B cell (primary cell): Measurements from ENCODE around the gene TRPC4AP. TPM values are rescaled to one million over a fixed set of nuclear protein-coding genes. Genes with fewer than 3 reads are reported as not detected.

Source experiments
- ATAC-seq: fragments of 200-7000 bp; cut with Tn5 transposase; one replicate; pipeline ENCODE4 v1.10.0; 2021; ENCODE audit warnings: low read depth, mild to moderate bottlenecking, moderate number of reproducible peaks, moderate library complexity
- CTCF ChIA-PET: fragments of 350-600 bp; sonication (Branson Sonifier 250); formaldehyde crosslinking; loops from one replicate; lab custom pipeline; 2021; ENCODE audit warnings: antibody characterized with exemption, inconsistent platforms; lab: Charles Lee
- POLR2A ChIA-PET: fragments of 350-600 bp; sonication (Branson Sonifier 250); formaldehyde crosslinking; loops from one replicate; lab custom pipeline; 2021; ENCODE audit warnings: antibody characterized with exemption; lab: Charles Lee
- DNase-seq: peaks from one replicate; pipeline ENCODE4 v3.0.0; 2013
- H2AFZ ChIP-seq: 2 replicates; pipeline ENCODE4 v1.6.1; 2012; ENCODE audit warnings: mild to moderate bottlenecking, low read depth, low read length; ENCODE audit not compliant: insufficient read depth, poor library complexity, severe bottlenecking
- H3K27ac ChIP-seq, 2 donors: 1 replicate in 1 of 2; 2 replicates in 1 of 2; pipeline ENCODE4 v1.5.1; 2012 to 2013; ENCODE audit warnings: low read length in 2 of 2, mild to moderate bottlenecking in 2 of 2, moderate library complexity in 1 of 2
- H3K27me3 ChIP-seq, 4 experiments: fragments of 200-600 bp in 1 of 4; sonication (generic) in 1 of 4; replicated peaks in 1 of 4; 1 replicate in 2 of 4; 2 replicates in 2 of 4; pipeline versions ENCODE4 v1.6.1 to v1.7.0; 2013 to 2016; ENCODE audit warnings: low read length in 3 of 4, mild to moderate bottlenecking in 2 of 4, mixed read lengths in 1 of 4, moderate library complexity in 1 of 4; ENCODE audit not compliant: insufficient read depth in 4 of 4, control insufficient read depth in 3 of 4; ENCODE audit errors: control extremely low read depth in 1 of 4
- H3K36me3 ChIP-seq, 2 experiments: replicated peaks in 1 of 2; 1 replicate in 1 of 2; 2 replicates in 1 of 2; pipeline versions ENCODE4 v1.6.1 to v1.7.1; 2013; ENCODE audit warnings: low read length in 1 of 2; ENCODE audit not compliant: insufficient read depth in 2 of 2, control insufficient read depth in 1 of 2; ENCODE audit errors: control extremely low read depth in 1 of 2, extremely low read depth in 1 of 2
- H3K4me1 ChIP-seq, 2 donors: fragments of 200-600 bp in 1 of 2; sonication (generic) in 1 of 2; 1 replicate in 1 of 2; 2 replicates in 1 of 2; pipeline versions ENCODE4 v1.5.1 to v1.6.1; 2013 to 2017; ENCODE audit warnings: low read length in 2 of 2; ENCODE audit not compliant: control insufficient read depth in 2 of 2, insufficient read depth in 2 of 2
- H3K4me2 ChIP-seq: replicated peaks from 2 replicates; pipeline ENCODE3; 2012; ENCODE audit warnings: mild to moderate bottlenecking, low read depth, low read length; ENCODE audit not compliant: poor library complexity, severe bottlenecking
- H3K4me3 ChIP-seq, 5 experiments: fragments of 200-600 bp in 1 of 5; sonication (generic) in 1 of 5; 1 replicate in 3 of 5; 2 replicates in 2 of 5; pipeline versions ENCODE4 v1.5.1 to v1.7.0; 2011 to 2016; ENCODE audit warnings: low read length in 4 of 5, mild to moderate bottlenecking in 4 of 5, low read depth in 2 of 5, control low read depth in 1 of 5, moderate library complexity in 1 of 5; ENCODE audit not compliant: insufficient read depth in 1 of 5; ENCODE audit errors: control extremely low read depth in 1 of 5, extremely low read depth in 1 of 5
- H3K79me2 ChIP-seq: fragments of 200-600 bp; sonication (generic); one replicate; pipeline ENCODE4 v1.6.0; 2016; ENCODE audit warnings: low read length; ENCODE audit not compliant: control insufficient read depth, insufficient read depth
- H3K9ac ChIP-seq: fragments of 200-600 bp; sonication (generic); 2 replicates; pipeline ENCODE4 v1.6.1; 2017; ENCODE audit warnings: mild to moderate bottlenecking, low read length, moderate library complexity
- H3K9me3 ChIP-seq, 3 donors: one replicate each; pipeline versions ENCODE4 v1.6.1 to v1.7.1; 2013; ENCODE audit warnings: low read length in 2 of 3; ENCODE audit not compliant: control insufficient read depth in 2 of 3, insufficient read depth in 1 of 3; ENCODE audit errors: control extremely low read depth in 1 of 3
- H4K20me1 ChIP-seq: 2 replicates; pipeline ENCODE4 v1.6.0; 2012; ENCODE audit warnings: mild to moderate bottlenecking, low read length; ENCODE audit not compliant: insufficient read depth, control insufficient read depth, poor library complexity, severe bottlenecking
- H3K27ac Mint-ChIP-seq: one replicate; pipeline ENCODE4 v1.8.0; 2021; ENCODE audit warnings: mixed read lengths
- H3K27me3 Mint-ChIP-seq: one replicate; pipeline ENCODE4 v1.8.0; 2021; ENCODE audit warnings: mixed read lengths
- H3K4me1 Mint-ChIP-seq: one replicate; pipeline ENCODE4 v1.8.0; 2021; ENCODE audit warnings: mixed read lengths
- H3K4me3 Mint-ChIP-seq: one replicate; pipeline ENCODE4 v1.8.0; 2021; ENCODE audit warnings: mixed read lengths
- H3K9me3 Mint-ChIP-seq: one replicate; pipeline ENCODE4 v1.8.0; 2022; ENCODE audit warnings: mixed read lengths; ENCODE audit not compliant: insufficient read depth
- EZH2 ChIP-seq: IDR thresholded peaks from 2 replicates; pipeline ENCODE4 v1.6.1; 2012; ENCODE audit warnings: borderline replicate concordance, low read depth, mild to moderate bottlenecking, moderate library complexity, low read length; ENCODE audit not compliant: insufficient read depth, poor library complexity, severe bottlenecking
- WGBS: methylation state at CpG from one replicate; pipeline ENCODE4 v1.1.5; 2013; ENCODE audit warnings: missing lambda C conversion rate; ENCODE audit not compliant: insufficient coverage; 5-methylcytosine and 5-hydroxymethylcytosine counted together
- intact Hi-C: fragments of 100-400 bp; cut with micrococcal nuclease; formaldehyde crosslinking; loops from one replicate; pipeline ENCODE4 v1.10.0; 2022
- polyA plus RNA-seq: library from polyadenylated mRNA; depleted of rRNA; stranded (reverse); fragments of >200 nt; gene quantifications from 2 replicates; pipeline ENCODE4 v1.2.3, GENCODE V29; 2012
- total RNA-seq, 2 donors: library from RNA; stranded (reverse); fragments of 120-200 nt in 1 of 2; gene quantifications; 1 replicate in 1 of 2; 2 replicates in 1 of 2; pipeline versions ENCODE4 v1.2.3 to v1.2.4, GENCODE V29; 2013 to 2022
- TF ChIP-seq, protein P1 (sequence below): fragments of 200-600 bp; IDR thresholded peaks from one replicate; pipeline ENCODE4 v1.8.0; 2022; ENCODE audit warnings: antibody characterized with exemption, mild to moderate bottlenecking

The TRPC4AP gene
- total and polyA plus RNA-seq, 2 donors (not counting 1 experiment from before 2014, with no cell fraction given) = 62.5 to 73.2 TPM

DNA sequence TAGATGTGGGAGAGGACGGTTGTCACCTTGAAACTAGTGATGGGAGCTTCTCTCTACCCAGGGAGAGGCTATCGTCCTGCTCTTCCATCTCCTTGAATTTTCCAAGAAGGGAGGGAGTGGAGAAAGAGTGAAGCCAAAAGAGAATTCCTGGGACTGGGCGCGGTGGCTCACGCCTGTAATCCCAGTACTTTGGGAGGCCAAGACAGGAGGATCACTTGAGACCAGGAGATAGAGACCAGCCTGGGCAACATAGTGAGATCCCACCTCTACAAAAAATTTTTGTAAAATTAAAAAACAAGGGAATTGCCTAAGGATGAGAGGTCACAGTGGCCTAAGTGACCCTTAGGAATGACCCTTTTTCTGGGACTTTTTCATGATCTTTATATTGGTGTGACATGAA lies 128.1 kb downstream of the TRPC4AP start:
- H3K9me3 Mint-ChIP-seq = no peaks in the 10 kb centered on the region
- H3K9me3 ChIP-seq = no peaks in the 10 kb centered on the region
- no peak overlapping the region for H3K4me3 ChIP-seq
- no peak overlapping the region for H3K9ac ChIP-seq
- H3K36me3 ChIP-seq = no peaks in the 10 kb centered on the region
- TF ChIP-seq EZH2 = no peak
- TF ChIP-seq, protein P1, sequence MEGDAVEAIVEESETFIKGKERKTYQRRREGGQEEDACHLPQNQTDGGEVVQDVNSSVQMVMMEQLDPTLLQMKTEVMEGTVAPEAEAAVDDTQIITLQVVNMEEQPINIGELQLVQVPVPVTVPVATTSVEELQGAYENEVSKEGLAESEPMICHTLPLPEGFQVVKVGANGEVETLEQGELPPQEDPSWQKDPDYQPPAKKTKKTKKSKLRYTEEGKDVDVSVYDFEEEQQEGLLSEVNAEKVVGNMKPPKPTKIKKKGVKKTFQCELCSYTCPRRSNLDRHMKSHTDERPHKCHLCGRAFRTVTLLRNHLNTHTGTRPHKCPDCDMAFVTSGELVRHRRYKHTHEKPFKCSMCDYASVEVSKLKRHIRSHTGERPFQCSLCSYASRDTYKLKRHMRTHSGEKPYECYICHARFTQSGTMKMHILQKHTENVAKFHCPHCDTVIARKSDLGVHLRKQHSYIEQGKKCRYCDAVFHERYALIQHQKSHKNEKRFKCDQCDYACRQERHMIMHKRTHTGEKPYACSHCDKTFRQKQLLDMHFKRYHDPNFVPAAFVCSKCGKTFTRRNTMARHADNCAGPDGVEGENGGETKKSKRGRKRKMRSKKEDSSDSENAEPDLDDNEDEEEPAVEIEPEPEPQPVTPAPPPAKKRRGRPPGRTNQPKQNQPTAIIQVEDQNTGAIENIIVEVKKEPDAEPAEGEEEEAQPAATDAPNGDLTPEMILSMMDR = no peak
- DNase-seq (no peak), ATAC-seq (no peak)
- CTCF ChIA-PET = no interaction called here
- H2AFZ ChIP-seq = no peak overlapping the region
- peaks cover 5% of the 10 kb centered on the region for H3K27me3 Mint-ChIP-seq
- no peak overlapping the region for H3K4me3 Mint-ChIP-seq
- H3K27me3 ChIP-seq = no peaks in the 10 kb centered on the region
- intact Hi-C loops = no loop called here
- 100% methylated on average over 1 of the region's 5 CpGs for WGBS
- H4K20me1 ChIP-seq = no peaks in the 10 kb centered on the region
- no peaks in the 10 kb centered on the region for H3K79me2 ChIP-seq
- POLR2A ChIA-PET = no interaction called here
- H3K27ac ChIP-seq = no peak overlapping the region
- H3K4me2 ChIP-seq = no peak overlapping the region
- no peaks in the 10 kb centered on the region for H3K4me1 ChIP-seq
- H3K4me1 Mint-ChIP-seq = peaks cover 1% of the 10 kb centered on the region
- H3K27ac Mint-ChIP-seq = no peak overlapping the region

DNA sequence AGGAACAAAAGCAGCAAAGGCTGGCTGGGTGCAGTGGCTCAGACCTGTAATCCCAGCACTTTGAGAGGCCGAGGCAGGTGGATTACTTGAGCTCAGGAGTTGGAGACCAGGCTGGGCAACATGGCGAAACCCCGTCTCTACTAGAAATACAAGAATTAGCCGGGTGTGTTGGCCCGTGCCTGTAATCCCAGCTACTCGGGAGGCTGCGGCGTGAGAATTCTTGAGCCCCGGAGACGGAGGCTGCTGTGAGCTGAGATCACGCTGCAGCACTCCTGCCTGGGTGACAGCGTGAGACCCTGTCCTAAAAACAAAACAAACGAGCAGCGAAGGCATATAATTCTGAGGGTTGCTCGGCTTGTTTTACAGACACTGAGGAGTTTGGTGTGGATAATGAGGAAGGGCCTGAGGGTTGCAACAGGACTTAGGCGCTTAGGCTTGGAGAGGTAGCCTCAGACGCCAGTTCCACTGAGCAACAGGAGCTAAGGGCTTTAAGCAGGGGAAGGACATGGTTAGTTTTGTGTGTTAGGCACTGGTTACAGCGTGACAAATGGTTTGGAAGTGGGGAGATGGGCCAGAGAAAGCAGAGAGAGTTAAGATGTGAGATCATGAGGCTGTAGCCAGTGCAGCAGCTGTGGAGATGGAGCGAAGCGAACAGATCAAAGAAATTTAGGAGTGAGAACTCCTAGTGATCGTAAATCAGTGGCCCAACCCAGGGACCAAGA lies 135.7 kb downstream of the TRPC4AP start:
- DNase-seq (no peak), ATAC-seq (no peak)
- ChIA-PET CTCF (interaction anchor here (1.0 to 2.1 kb wide), 3 partner anchors 16 to 82 kb away, joined by 3 to 8 read pairs (median 4); partner anchors contain the start of gene ACSS2), POLR2A (interaction anchor here (0.6 to 0.7 kb wide), 2 partner anchors 83 to 138 kb away, joined by 3 to 12 read pairs; no protein-coding TSS in a partner anchor)
- Histone ChIP-seq H3K9me3 (no peaks in the 10 kb centered on the region), H3K9ac (no peak overlapping the region), H3K27me3 (no peaks in the 10 kb centered on the region), H3K79me2 (no peaks in the 10 kb centered on the region), H2AFZ (peak overlapping the region; percentile 96), H3K4me2 (no peak overlapping the region), H3K27ac (no peak overlapping the region), H3K36me3 (no peaks in the 10 kb centered on the region), H4K20me1 (no peaks in the 10 kb centered on the region), H3K4me3 (no peak overlapping the region), H3K4me1 (peaks cover 5 to 16% of the 10 kb centered on the region in 2 donors)
- TF ChIP-seq, protein P1 = no peak
- no peak for TF ChIP-seq EZH2
- intact Hi-C loops = no loop called here
- peak overlapping the region; percentile 97 for H3K4me3 Mint-ChIP-seq
- peaks cover 22% of the 10 kb centered on the region for H3K4me1 Mint-ChIP-seq
- no peaks in the 10 kb centered on the region for H3K9me3 Mint-ChIP-seq
- H3K27me3 Mint-ChIP-seq = no peaks in the 10 kb centered on the region
- no peak overlapping the region for H3K27ac Mint-ChIP-seq
- 98% methylated on average over 19 of the region's 21 CpGs for WGBS
